B cell (primary cell): ENCODE data around the gene FAM234A. TPM values are rescaled to one million over a fixed set of nuclear protein-coding genes. Genes with fewer than 3 reads are reported as not detected.

Source experiments
- ATAC-seq: fragments of 200-7000 bp; cut with Tn5 transposase; one replicate; pipeline ENCODE4 v1.10.0; 2021; ENCODE audit warnings: low read depth, mild to moderate bottlenecking, moderate number of reproducible peaks, moderate library complexity
- CTCF ChIA-PET: fragments of 350-600 bp; sonication (Branson Sonifier 250); formaldehyde crosslinking; loops from one replicate; lab custom pipeline; 2021; ENCODE audit warnings: antibody characterized with exemption, inconsistent platforms; lab: Charles Lee
- POLR2A ChIA-PET: fragments of 350-600 bp; sonication (Branson Sonifier 250); formaldehyde crosslinking; loops from one replicate; lab custom pipeline; 2021; ENCODE audit warnings: antibody characterized with exemption; lab: Charles Lee
- DNase-seq: peaks from one replicate; pipeline ENCODE4 v3.0.0; 2013
- H2AFZ ChIP-seq: 2 replicates; pipeline ENCODE4 v1.6.1; 2012; ENCODE audit warnings: mild to moderate bottlenecking, low read depth, low read length; ENCODE audit not compliant: insufficient read depth, poor library complexity, severe bottlenecking
- H3K27ac ChIP-seq, 2 donors: 1 replicate in 1 of 2; 2 replicates in 1 of 2; pipeline ENCODE4 v1.5.1; 2012 to 2013; ENCODE audit warnings: low read length in 2 of 2, mild to moderate bottlenecking in 2 of 2, moderate library complexity in 1 of 2
- H3K27me3 ChIP-seq, 4 experiments: fragments of 200-600 bp in 1 of 4; sonication (generic) in 1 of 4; replicated peaks in 1 of 4; 1 replicate in 2 of 4; 2 replicates in 2 of 4; pipeline versions ENCODE4 v1.6.1 to v1.7.0; 2013 to 2016; ENCODE audit warnings: low read length in 3 of 4, mild to moderate bottlenecking in 2 of 4, mixed read lengths in 1 of 4, moderate library complexity in 1 of 4; ENCODE audit not compliant: insufficient read depth in 4 of 4, control insufficient read depth in 3 of 4; ENCODE audit errors: control extremely low read depth in 1 of 4
- H3K36me3 ChIP-seq, 2 experiments: replicated peaks in 1 of 2; 1 replicate in 1 of 2; 2 replicates in 1 of 2; pipeline versions ENCODE4 v1.6.1 to v1.7.1; 2013; ENCODE audit warnings: low read length in 1 of 2; ENCODE audit not compliant: insufficient read depth in 2 of 2, control insufficient read depth in 1 of 2; ENCODE audit errors: control extremely low read depth in 1 of 2, extremely low read depth in 1 of 2
- H3K4me1 ChIP-seq, 2 donors: fragments of 200-600 bp in 1 of 2; sonication (generic) in 1 of 2; 1 replicate in 1 of 2; 2 replicates in 1 of 2; pipeline versions ENCODE4 v1.5.1 to v1.6.1; 2013 to 2017; ENCODE audit warnings: low read length in 2 of 2; ENCODE audit not compliant: control insufficient read depth in 2 of 2, insufficient read depth in 2 of 2
- H3K4me2 ChIP-seq: replicated peaks from 2 replicates; pipeline ENCODE3; 2012; ENCODE audit warnings: mild to moderate bottlenecking, low read depth, low read length; ENCODE audit not compliant: poor library complexity, severe bottlenecking
- H3K4me3 ChIP-seq, 5 experiments: fragments of 200-600 bp in 1 of 5; sonication (generic) in 1 of 5; 1 replicate in 3 of 5; 2 replicates in 2 of 5; pipeline versions ENCODE4 v1.5.1 to v1.7.0; 2011 to 2016; ENCODE audit warnings: low read length in 4 of 5, mild to moderate bottlenecking in 4 of 5, low read depth in 2 of 5, control low read depth in 1 of 5, moderate library complexity in 1 of 5; ENCODE audit not compliant: insufficient read depth in 1 of 5; ENCODE audit errors: control extremely low read depth in 1 of 5, extremely low read depth in 1 of 5
- H3K79me2 ChIP-seq: fragments of 200-600 bp; sonication (generic); one replicate; pipeline ENCODE4 v1.6.0; 2016; ENCODE audit warnings: low read length; ENCODE audit not compliant: control insufficient read depth, insufficient read depth
- H3K9ac ChIP-seq: fragments of 200-600 bp; sonication (generic); 2 replicates; pipeline ENCODE4 v1.6.1; 2017; ENCODE audit warnings: mild to moderate bottlenecking, low read length, moderate library complexity
- H3K9me3 ChIP-seq, 3 donors: one replicate each; pipeline versions ENCODE4 v1.6.1 to v1.7.1; 2013; ENCODE audit warnings: low read length in 2 of 3; ENCODE audit not compliant: control insufficient read depth in 2 of 3, insufficient read depth in 1 of 3; ENCODE audit errors: control extremely low read depth in 1 of 3
- H4K20me1 ChIP-seq: 2 replicates; pipeline ENCODE4 v1.6.0; 2012; ENCODE audit warnings: mild to moderate bottlenecking, low read length; ENCODE audit not compliant: insufficient read depth, control insufficient read depth, poor library complexity, severe bottlenecking
- H3K27ac Mint-ChIP-seq: one replicate; pipeline ENCODE4 v1.8.0; 2021; ENCODE audit warnings: mixed read lengths
- H3K27me3 Mint-ChIP-seq: one replicate; pipeline ENCODE4 v1.8.0; 2021; ENCODE audit warnings: mixed read lengths
- H3K4me1 Mint-ChIP-seq: one replicate; pipeline ENCODE4 v1.8.0; 2021; ENCODE audit warnings: mixed read lengths
- H3K4me3 Mint-ChIP-seq: one replicate; pipeline ENCODE4 v1.8.0; 2021; ENCODE audit warnings: mixed read lengths
- H3K9me3 Mint-ChIP-seq: one replicate; pipeline ENCODE4 v1.8.0; 2022; ENCODE audit warnings: mixed read lengths; ENCODE audit not compliant: insufficient read depth
- CTCF ChIP-seq: fragments of 200-600 bp; IDR thresholded peaks from one replicate; pipeline ENCODE4 v1.8.0; 2022; ENCODE audit warnings: antibody characterized with exemption, mild to moderate bottlenecking
- EZH2 ChIP-seq: IDR thresholded peaks from 2 replicates; pipeline ENCODE4 v1.6.1; 2012; ENCODE audit warnings: borderline replicate concordance, low read depth, mild to moderate bottlenecking, moderate library complexity, low read length; ENCODE audit not compliant: insufficient read depth, poor library complexity, severe bottlenecking
- WGBS: methylation state at CpG from one replicate; pipeline ENCODE4 v1.1.5; 2013; ENCODE audit warnings: missing lambda C conversion rate; ENCODE audit not compliant: insufficient coverage; 5-methylcytosine and 5-hydroxymethylcytosine counted together
- intact Hi-C: fragments of 100-400 bp; cut with micrococcal nuclease; formaldehyde crosslinking; loops from one replicate; pipeline ENCODE4 v1.10.0; 2022
- polyA plus RNA-seq: library from polyadenylated mRNA; depleted of rRNA; stranded (reverse); fragments of >200 nt; gene quantifications from 2 replicates; pipeline ENCODE4 v1.2.3, GENCODE V29; 2012
- total RNA-seq, 2 donors: library from RNA; stranded (reverse); fragments of 120-200 nt in 1 of 2; gene quantifications; 1 replicate in 1 of 2; 2 replicates in 1 of 2; pipeline versions ENCODE4 v1.2.3 to v1.2.4, GENCODE V29; 2013 to 2022

Gene FAM234A
- total and polyA plus RNA-seq, 2 donors (not counting 1 experiment from before 2014, with no cell fraction given): 35.1 to 42.9 TPM

DNA sequence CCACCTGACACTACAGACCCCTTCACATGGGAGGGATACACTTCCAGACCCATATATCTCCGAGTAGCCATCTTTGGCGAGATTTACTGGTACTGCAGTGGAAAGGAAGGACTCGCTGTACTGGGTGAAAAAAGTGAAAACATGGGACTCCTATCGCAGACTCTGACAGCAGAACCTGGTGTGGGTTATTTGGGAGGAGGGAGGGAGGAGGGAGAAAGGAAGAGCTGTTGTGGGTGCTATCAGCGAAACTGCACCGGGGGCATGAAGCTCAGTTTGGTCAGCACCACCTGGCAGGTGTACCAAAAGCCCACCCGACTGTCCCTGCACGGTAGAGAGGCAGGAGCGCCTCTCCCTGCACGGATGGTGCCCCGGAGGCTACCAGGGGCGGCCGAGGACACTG is 49.4 kb upstream of the FAM234A start:
- H3K27ac ChIP-seq: no peak overlapping the region
- Mint-ChIP-seq H3K27ac (no peak overlapping the region), H3K9me3 (no peaks in the 10 kb centered on the region), H3K4me1 (peaks cover 2% of the 10 kb centered on the region), H3K27me3 (no peaks in the 10 kb centered on the region), H3K4me3 (no peak overlapping the region)
- H3K4me3 ChIP-seq: no peak overlapping the region
- intact Hi-C loops: no loop called here
- no peaks in the 10 kb centered on the region for H3K79me2 ChIP-seq
- POLR2A ChIA-PET: no interaction called here
- H3K9ac ChIP-seq: no peak overlapping the region
- 96% methylated on average over 12 of the region's 13 CpGs for WGBS
- CTCF ChIA-PET: interaction anchor here (1.0 kb wide), 1 partner anchor 79 kb away, joined by 3 read pairs; no protein-coding TSS in a partner anchor
- H3K4me1 ChIP-seq: peaks cover 9 to 11% of the 10 kb centered on the region in 2 donors
- TF ChIP-seq EZH2 (no peak), CTCF (no peak)
- H3K36me3 ChIP-seq: peaks cover 8 to 27% of the 10 kb centered on the region in 2 experiments
- H3K27me3 ChIP-seq: peaks cover 0 to 6% (median 0%) of the 10 kb centered on the region in 4 experiments
- H2AFZ ChIP-seq: no peak overlapping the region
- no peaks in the 10 kb centered on the region for H3K9me3 ChIP-seq
- no peak overlapping the region for H3K4me2 ChIP-seq
- no peaks in the 10 kb centered on the region for H4K20me1 ChIP-seq
- no peak for ATAC-seq
- DNase-seq: peak; percentile 13

DNA sequence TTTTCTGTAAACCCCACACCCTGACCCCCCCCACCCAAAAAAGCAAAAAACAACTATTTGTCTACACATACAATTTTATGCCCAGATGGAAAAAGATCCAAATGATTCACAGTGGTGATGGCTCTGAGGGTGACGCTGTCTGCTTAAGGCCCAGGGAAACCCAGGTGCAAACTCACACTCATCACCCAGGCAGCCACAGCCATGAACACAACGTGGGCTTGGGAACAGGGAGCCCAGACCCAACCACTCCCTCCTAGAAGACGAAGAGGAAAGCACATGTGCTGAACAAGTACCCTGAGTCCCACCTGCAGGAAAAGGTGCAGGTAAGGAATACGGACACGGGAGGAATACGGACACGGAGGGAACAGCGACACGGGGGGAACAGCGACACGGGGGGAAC is 48.9 kb upstream of the FAM234A start:
- Mint-ChIP-seq H3K4me1 (peaks cover 2% of the 10 kb centered on the region), H3K27ac (no peak overlapping the region), H3K27me3 (no peaks in the 10 kb centered on the region), H3K4me3 (no peak overlapping the region), H3K9me3 (no peaks in the 10 kb centered on the region)
- TF ChIP-seq EZH2 (no peak), CTCF (no peak)
- Histone ChIP-seq H3K27me3 (peaks cover 0 to 5% (median 0%) of the 10 kb centered on the region in 4 experiments), H4K20me1 (no peaks in the 10 kb centered on the region), H2AFZ (no peak overlapping the region), H3K79me2 (no peaks in the 10 kb centered on the region), H3K4me1 (peaks cover 5 to 8% of the 10 kb centered on the region in 2 donors), H3K36me3 (peaks cover 10 to 30% of the 10 kb centered on the region in 2 experiments), H3K27ac (no peak overlapping the region), H3K4me3 (no peak overlapping the region), H3K9me3 (no peaks in the 10 kb centered on the region), H3K4me2 (no peak overlapping the region), H3K9ac (no peak overlapping the region)
- WGBS: 92% methylated on average over 3 of the region's 11 CpGs
- ChIA-PET CTCF (no interaction called here), POLR2A (no interaction called here)
- DNase-seq: peak; percentile 10
- ATAC-seq: no peak
- intact Hi-C loops: no loop called here
